Activated T-cell treated with anti-CD3 and anti-CD28 coated beads for 1 hour (primary cell): Measurements from ENCODE around the gene PCNX4.

Experiments used
- DNase-seq: peaks from one replicate; pipeline ENCODE4 v3.0.0-alpha.2; 2020; ENCODE audit warnings: low read depth

PCNX4 gene

DNA sequence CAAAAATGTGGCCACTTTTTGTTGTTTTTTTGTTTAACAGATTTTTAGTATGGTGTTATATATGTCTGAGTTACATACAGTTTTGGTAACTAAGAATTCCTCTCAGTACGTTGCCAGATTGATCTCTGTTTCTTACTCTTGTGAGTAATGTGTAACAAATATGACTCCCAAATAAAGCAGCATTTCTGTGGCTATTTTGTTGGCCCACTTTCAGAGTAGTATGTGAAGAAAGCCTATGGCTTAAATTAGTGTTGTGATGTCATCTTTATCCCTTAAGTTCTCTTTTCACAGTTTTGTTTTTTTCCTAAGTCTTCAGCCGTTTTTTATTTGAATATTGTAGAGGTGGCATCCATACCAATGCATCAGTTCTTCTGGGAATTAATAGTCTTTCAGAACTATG lies 10.7 kb downstream of the PCNX4 start:
- DNase-seq = no peak

DNA sequence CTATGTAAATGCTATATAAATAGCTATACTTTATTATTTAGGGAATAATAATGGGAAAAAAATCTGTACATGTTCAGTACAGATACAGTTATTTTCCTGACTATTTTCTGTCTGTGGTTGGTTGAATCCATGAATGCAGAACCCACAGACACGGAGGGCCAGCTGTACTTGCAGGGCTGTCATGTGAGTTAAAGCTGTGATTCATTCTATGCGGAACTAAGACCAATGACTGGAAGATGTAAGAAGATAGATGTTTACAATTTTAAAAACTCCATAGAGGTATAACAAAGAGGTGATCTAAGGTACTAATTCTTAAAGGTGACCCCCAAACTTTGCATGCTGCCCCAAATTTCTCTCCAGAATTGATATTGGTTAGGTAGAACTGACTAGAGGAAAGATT lies 14.6 kb downstream of the PCNX4 start:
- no peak for DNase-seq

DNA sequence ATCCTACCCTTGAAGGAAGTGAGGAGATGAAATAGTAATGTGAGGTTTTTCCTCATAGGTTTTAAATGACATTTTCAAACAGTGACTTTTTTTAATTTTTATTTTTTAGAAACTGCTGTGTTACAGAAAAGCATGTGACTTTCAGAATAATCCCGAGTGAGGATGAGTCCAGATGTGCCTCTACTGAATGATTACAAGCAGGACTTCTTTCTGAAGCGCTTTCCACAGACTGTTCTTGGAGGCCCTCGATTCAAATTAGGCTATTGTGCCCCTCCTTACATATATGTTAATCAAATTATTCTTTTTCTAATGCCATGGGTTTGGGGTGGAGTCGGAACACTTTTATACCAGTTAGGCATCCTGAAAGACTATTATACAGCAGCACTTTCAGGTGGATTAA lies 15.8 kb downstream of the PCNX4 start:
- no peak for DNase-seq

DNA sequence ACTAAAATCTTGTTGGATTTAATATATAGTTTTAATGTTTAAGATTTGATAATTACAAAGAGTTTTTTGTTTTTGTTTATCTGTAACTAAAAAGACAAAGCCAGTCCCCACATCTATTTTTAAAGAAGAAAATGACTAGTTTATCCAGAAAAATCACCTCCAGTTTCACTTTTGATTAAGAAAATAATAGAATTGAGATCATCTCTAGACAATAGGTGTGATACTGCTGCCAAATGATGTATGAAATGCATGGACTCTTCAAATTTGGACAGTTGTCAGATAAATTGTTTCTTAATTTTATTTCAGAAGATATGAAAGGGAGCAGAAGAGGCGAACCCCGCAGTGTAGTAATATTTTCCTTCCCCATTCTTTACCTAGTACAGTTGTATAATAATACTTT lies 20.0 kb downstream of the PCNX4 start:
- DNase-seq = no peak

DNA sequence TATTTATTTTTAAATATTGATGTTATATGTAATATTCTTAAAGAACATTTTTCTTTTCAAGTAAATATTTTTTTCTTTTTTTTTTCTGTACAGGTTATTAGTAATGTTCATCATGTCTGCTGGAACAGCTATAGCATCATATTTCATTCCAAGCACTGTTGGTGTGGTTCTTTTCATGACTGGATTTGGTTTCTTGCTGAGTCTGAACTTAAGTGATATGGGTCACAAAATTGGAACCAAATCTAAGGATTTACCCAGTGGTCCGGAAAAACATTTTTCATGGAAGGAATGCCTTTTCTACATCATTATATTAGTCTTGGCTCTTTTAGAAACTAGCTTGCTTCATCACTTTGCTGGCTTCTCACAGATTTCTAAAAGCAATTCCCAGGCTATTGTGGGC lies 23.2 kb downstream of the PCNX4 start:
- no peak for DNase-seq

DNA sequence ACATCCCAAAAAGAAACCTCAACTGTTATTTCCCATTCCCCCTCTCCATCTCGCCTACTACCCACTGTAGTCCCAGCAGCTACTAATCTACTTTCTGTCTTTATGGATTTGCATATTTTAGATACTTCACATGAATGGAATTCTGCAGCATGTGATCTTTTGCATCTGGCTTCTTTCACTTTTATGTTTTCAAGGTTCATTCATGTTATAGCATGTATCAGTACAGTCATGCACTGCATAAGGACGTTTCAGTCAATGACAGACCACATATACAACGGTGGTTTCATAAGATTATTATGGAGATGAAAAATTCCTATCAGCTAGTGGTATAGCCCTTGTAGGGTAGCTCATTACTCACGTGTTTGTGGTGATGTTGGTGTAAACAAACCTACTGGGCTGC lies 24.5 kb downstream of the PCNX4 start:
- DNase-seq = no peak

DNA sequence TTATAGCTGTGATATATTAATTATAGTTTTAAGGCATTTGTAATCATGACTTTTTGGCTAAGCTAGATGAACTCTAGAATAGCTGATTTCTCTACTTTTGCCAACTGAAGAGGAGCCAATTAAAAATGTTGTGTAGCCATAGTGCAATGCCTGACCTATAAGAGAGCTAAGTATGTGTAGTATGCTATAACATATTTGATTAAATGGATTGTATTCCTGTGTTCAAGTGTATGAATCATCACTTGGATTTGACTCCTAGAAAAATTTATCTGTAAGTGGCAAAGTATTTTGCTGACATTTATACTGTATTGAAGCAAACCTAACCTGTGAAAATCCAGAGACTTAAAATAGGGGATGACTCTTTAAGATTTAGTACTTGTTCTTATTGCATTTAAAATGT lies 34.2 kb downstream of the PCNX4 start:
- no peak for DNase-seq

DNA sequence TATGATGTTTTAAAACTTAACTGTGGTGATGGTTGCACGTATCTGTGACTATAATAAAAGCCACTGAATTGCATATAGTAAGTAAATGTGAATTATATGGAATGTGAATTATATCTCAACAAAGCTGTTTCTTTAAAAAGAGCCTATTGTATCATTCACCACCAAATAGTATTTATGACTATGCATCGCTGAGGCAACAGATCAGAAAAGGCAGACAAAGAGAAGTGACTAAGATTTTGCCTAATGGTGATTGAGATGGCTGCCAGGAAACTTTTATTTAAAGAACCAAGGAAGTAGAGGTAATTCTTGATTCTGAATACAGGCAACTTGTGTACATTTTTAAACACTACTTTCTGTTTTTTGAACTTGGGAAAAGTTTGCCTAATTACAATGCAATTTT lies 41.8 kb downstream of the PCNX4 start:
- DNase-seq = no peak

DNA sequence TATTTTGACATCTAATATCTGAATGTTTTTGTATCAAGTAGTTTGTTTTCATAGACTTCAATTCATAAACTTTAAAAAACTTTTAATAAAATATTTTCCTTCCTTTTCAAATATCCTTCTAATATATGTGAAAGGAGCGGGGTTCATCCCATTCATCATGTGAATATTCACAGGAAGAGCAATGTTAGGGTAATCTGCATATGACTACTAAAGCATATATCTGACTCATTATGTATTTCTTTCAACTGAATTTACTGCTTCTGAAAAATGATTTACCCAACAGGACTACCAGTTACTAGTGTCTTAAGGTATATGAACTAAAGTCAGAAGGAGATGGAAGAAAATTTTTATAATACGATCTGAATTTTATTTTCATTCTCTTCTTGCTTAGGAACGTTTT lies 43.0 kb downstream of the PCNX4 start:
- DNase-seq = no peak

DNA sequence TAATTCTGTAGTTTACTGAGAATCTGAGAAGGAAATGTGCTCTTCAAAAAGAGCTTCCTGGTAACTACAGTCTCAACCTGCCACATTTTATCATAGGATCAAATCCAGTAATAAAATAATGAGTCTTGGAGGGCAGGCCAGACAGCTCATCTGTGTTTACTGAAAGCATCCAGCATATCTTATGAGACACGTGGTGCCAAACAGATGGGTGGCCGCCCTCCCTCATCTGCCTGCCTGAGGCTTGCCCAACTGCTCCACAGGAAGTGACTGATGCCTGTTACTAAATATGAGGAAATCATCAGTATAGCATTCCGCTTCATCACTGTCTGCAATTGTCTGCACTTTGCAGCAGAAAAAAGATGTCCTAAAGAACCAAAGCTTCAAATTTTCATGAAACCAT lies 60.0 kb downstream of the PCNX4 start:
- peak; percentile 55 for DNase-seq

DNA sequence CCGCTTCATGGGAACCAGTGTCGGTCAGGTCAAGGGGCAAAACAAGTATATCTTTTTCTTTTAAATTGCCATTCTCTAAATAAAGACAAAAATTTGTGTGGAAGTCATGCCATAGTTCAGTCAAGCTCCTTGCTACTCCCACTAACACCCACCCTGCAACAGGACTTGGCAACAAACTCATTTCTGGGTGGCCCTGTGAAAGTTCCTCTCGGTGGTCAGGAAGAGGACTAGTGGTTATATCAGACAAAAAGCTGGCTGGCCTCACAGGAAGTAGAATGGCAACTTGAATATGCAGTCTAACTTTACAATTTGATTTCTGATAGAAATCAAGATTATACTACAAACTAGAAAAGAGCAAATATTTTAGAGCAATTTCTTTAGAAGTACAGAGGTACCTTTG lies 62.3 kb downstream of the PCNX4 start:
- no peak for DNase-seq

DNA sequence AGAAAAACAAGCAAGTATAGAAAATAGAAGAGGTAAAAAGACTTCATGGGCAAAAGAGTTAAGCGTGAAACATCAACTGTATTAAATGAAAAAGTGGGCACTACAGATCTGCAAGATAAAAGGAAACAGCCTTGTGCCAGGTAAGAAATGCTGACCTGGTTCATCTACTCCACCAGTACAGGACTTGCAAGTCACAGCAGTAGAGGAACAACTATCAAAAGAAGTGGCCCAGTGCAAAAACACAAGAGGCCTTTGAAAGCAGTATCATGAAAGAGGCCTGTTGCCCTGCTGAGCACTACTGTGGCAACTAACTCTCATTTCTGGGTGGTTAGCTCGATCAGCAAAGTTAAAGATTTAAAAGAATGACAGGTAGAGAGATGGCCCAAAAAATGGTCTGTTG lies 62.9 kb downstream of the PCNX4 start:
- no peak for DNase-seq

DNA sequence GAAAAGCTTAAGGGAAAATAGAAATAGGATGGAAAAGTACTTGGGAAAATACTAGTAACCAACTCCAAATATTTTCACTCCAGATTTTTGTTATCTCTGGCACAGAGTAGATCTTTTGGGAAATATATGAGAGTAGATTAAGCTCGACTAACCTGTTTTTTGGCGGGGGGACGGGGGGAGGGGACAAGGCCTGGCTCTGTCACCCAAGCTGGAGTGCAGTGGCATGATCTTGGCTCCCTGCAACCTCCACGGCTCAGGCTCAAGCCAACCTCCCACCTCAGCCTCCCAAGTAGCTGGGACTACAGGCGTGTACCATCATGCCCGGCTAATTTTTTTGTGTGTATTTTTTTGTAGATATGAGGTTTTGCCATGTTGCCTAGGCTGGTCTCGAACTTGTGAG lies 68.7 kb downstream of the PCNX4 start:
- DNase-seq = no peak

DNA sequence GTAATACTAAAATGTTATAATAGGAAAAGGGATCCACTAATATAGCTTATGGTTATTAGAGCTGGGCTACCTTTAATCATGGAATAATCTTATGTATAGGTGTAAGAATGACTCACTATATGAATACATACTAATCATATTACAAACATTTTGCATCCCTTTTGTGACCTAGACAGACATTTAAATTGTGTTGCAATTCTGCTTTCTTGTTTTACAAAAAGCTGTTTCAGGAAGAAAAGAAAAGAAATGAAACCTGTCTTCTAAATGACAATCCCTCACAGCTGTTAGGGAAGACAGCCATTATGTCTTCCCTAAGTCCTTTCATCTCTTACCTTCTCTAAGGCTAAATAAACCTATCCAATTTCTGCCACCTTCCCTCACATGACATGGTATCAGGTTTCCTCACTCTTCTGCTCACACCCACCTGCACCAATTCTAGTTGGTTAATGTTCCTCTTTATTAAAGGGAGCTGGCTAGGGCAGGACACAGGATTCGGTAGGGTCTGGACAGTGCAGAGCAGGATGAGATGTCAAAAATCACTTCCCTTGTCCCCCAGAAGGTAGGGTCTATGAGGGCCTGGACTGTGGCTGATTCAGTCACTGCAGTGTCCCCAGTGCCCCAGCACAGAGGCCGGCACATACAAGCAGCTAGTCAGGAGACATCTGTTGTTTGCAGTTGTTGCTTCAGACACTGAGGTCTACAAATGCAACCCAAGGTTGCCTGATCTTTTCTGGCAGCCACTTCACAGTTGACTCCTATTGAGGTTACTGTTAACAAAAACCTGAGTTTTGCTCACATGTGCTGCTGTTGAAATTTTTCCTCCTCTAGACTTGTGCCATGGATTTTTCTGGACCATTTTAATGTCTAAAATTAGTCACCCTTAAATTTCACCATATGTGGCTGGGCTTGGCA lies 69.7 kb downstream of the PCNX4 start:
- no peak for DNase-seq

DNA sequence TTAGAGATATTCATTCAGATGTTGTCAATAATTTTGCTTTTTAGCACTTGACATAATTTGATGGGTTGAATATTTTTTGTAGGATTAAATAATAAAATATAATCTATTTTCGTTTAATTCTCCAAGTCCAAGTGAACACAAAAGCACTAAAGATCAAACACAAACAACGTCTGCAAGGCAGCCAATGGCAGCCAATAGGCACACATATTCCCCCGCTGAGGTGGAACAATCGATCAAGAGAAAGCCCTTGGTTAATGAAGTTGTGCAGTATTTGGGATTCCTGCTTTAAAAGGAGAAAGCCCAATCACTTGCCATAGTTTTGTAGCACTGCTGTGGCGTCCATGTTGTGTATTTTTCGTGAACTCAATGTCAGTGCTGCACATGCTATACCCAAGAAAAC lies 72.0 kb downstream of the PCNX4 start:
- DNase-seq = no peak

DNA sequence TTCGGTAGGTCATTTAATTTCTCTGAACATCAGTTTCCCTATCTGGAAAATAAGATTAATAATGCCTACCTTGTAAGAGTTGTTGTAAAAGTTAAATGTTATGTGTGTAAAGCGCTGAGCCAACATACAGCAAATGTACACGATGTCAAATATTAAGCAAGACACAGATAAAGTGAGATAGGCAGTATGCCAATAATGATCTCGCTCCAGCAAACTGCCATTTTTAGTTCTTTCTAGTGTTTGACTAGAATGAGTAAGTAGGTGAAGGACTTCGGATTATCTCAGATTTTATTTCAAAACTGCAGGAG lies 72.6 kb downstream of the PCNX4 start:
- DNase-seq = no peak

DNA sequence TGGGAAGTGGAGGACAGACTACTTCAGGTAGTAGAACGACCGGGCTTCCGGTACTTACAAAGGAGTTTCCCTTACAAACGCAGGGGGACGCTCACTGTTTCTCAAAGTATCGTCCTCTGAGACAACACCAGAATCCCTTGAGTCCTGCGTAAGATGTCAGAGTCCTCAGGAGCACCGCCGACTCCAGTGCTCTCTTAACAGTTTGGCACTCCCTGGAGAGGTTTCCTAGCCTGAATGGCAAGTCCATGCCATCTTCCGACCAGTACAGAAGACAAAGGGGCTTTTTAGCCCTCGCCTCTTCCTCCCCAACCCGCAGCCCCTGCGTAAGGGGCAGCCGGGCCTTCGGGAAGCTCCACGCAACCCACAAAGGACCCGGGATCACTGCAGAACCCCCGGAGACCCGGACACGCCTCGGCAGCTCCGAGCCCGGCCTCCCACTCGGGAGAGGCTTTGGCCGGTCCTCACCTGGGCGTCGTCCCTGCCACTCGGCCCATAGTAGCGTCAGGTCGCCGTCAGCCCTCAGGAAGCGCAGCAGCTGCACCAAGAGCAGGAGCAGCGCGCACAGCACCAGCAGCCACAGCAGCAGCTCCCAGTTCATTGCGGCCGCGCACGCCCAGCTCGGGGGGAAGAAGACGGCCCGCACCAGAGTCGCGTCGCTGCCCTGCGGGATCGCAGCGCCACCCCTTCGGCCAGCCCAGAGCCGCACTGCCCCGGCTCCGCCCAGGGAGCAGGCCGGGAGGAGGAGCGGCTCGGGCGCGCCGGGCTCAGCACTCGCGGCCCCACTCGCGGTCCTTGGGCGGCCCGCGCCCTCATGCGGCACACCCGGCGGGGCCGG lies 73.2 kb downstream of the PCNX4 start, which contains the start of gene DHRS7:
TSS of gene DHRS7 (minus strand) at position 687 of the 835 bp plus-strand sequence. CDS start at position 598, 89 bp downstream.
- peak; percentile 42 for DNase-seq

DNA sequence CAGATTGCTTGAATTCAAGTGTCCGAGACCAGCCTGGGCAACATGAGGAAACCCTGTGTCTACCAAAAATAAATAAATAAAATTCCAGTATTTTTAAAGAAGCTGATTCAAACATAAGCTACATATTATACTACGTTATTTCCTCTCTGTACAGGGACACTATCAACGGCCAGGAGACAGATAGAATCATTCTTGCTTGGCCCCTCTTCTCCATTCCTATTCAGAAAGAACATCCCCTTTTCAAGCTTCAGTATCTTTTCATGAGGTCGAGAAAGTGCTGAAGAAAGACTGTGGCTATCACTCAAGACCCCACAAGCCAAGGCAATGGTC lies 73.8 kb downstream of the PCNX4 start:
- no peak for DNase-seq

DNA sequence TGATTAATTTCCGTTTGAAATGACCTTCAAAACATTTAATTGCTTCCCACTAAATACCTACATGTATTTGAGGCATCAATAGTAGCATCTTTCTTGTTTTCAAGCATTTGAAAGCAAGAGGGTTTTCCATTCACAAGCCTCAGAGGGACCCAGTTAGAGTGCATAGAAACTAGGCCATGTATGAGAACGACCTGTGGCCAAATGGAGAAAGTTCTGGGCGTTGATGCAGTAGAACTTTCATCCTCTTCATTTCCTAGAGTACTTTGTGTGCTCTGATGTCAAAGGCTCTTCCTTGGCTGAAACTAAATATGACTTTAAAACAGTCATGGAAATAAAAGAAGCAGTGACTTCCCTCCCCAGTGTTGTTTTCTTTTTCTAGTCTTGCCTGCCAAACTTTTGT lies 74.4 kb downstream of the PCNX4 start:
- no peak for DNase-seq

DNA sequence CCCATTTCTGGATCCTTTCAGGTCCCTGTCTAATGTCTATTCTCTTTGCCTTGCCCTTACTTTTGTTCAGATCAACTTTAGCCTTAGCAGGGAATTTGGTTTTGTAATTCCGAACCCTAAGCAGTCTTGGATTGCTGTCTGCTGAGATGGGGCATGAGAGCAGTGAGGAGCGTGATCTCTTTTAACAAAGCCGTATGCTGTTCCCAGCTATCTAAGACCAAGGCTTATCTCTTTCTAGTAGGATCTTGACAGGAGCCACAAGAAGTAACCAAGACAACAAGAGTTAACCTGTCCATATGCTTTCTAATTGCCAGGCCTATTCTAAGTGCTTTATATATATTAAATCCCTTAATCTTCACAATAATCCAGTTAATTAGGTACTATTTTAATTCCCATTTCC lies 78.0 kb downstream of the PCNX4 start:
- DNase-seq = no peak

DNA sequence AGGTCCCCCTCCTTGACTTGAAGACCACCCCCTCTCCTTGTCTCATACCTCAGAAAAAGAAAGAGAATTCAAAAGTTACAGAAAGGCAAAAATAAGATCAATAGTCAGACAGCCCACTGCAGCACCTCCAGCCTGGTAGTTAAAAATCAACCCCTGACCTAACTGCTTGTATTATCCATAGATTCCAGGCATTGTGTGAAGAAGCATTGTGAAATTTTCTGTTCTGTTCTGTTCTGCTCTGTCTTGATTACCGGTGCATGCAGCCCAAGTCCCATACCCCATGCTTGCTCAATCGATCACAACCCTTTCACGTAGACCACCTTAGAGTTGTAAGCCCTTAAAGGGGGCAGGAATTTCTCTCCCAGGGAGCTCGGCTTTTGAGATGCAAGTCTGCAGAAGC lies 79.2 kb downstream of the PCNX4 start:
- DNase-seq = no peak

DNA sequence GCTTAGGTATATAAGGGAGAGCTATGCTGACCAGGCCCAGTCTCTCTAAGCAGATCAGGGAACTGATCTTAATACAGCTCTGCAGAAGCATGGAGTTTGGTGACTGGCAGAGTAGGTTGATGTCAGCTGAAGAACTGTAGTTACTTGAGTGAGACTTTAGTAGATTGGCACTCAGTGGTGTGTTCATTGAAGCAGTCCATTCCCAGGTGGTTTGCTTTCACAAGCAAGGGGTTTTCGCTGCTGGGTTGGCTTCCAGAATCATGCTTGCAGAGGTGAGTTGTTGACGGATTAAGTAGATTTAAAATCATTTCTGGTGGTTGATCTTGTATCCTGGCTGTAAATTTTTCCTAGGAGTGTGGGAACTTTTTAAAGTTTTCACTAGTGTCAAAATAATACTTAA lies 80.0 kb downstream of the PCNX4 start:
- DNase-seq = no peak
